ENCODE results near the gene SNX32. TPM values are rescaled to one million over a fixed set of nuclear protein-coding genes. Genes with fewer than 3 reads are reported as not detected.

Gene SNX32
- total and polyA plus RNA-seq, 7 experiments from 2014 or later = 0.38 to 2.0 (median 0.92) TPM

DNA sequence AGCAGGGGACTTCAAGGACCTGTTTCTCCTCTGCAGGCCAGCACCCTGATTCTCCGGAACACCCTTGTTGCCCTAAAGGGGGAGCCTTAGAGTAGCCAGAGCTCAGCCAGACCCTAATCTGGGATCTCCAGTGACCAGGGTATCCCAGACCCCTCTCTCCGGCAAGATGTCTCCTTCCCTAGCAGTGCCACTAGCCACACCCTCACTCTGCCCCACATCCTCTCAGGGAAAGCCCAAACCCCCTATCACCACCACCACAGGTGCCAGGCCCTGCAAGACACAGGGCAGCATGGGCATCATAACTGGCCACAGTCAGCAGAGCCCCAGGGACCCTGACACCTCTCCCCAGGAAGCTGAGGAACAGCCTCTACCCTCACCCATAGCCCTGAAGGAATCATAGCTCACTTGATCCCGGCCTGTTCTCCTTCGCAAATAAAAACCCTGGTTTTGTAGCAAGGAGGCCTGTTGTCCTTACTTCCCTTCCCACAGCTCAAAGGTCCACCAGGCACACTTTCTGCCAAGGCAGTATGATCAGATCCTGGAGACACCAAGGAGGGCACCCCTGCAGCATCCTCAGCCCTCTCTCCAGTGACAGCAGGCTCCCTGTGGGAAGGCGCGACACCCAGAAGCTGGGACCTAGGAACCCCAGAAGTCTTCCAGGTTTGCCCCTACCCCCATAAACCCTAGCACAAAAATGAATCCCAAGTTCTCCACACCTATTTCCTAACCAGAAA lies 19.6 kb downstream of the SNX32 start:
- DNase-seq = no peak
- peak overlapping the region in 1 of 10 donors; percentile 76 for H3K4me3 Mint-ChIP-seq
- peaks cover 0 to 11% (median 0%) of the 10 kb centered on the region in 11 donors for H3K9me3 Mint-ChIP-seq
- ChIA-PET POLR2A (interaction anchor here (0.6 to 1.1 kb wide), 4 partner anchors 15 to 356 kb away, joined by 3 read pairs; no protein-coding TSS in a partner anchor), CTCF (interaction anchor here (1.2 kb wide), 1 partner anchor 30 kb away, joined by 4 read pairs; no protein-coding TSS in a partner anchor)
- Histone ChIP-seq H3K4me1 (ENCODE audit: control insufficient read depth in 2 of 2, insufficient read depth in 2 of 2, low read length in 2 of 2) (peaks cover 16 to 25% of the 10 kb centered on the region in 2 donors), H3K27me3 (ENCODE audit: control insufficient read depth in 2 of 2, insufficient read depth in 2 of 2, low read length in 2 of 2) (no peaks in the 10 kb centered on the region), H3K36me3 (ENCODE audit: control insufficient read depth in 2 of 3, insufficient read depth in 3 of 3, low read length in 3 of 3) (peaks cover 27 to 66% (median 35%) of the 10 kb centered on the region in 3 experiments), H3K9me3 (ENCODE audit: control insufficient read depth in 2 of 3, low read length in 3 of 3) (peaks cover 0 to 8% (median 0%) of the 10 kb centered on the region in 3 experiments), H3K27ac (ENCODE audit: low read depth, low read length) (no peak overlapping the region), H3K4me3 (ENCODE audit: low read length) (no peak overlapping the region)
- intact Hi-C loops (cut with micrococcal nuclease) = loop anchor here in 1 of 2 donors (10.0 kb wide), 1 partner anchor 309 kb away; no protein-coding TSS in a partner anchor
- peak overlapping the region in 6 of 9 donors; percentile 17 to 81 (median 50) for H3K27ac Mint-ChIP-seq
- peaks cover 33 to 45% (median 42%) of the 10 kb centered on the region in 7 donors for H3K4me1 Mint-ChIP-seq
- ATAC-seq = no peak
- H3K36me3 Mint-ChIP-seq = peaks cover 7 to 57% (median 37%) of the 10 kb centered on the region in 5 donors
- no peaks in the 10 kb centered on the region for H3K27me3 Mint-ChIP-seq

DNA sequence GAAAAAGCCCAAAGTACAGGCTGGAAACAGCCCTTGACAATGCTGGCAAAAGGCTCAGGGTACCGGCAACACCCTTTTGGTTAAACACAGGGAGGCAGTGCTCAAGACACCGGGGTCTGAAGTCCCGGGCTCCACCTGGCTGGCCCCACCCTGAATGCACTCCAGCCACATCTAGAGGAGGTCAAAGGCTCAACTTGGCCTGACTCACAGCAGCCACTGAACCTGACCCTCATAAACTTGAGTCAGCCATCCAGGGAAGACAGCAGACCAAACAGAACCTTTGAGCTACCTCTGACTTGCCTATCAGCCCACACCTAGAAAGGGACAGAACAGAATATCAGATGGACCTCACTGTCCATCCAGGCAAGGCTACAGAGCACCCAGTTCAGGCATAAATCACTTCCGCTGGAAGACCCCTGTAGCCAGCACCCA lies 20.4 kb downstream of the SNX32 start:
- intact Hi-C loops (cut with micrococcal nuclease) = loop anchor here in 1 of 2 donors (10.0 kb wide), 1 partner anchor 309 kb away; no protein-coding TSS in a partner anchor
- CTCF ChIA-PET = interaction anchor here (1.2 kb wide), 1 partner anchor 30 kb away, joined by 4 read pairs; no protein-coding TSS in a partner anchor
- H3K27me3 ChIP-seq (ENCODE audit: control insufficient read depth in 2 of 2, insufficient read depth in 2 of 2, low read length in 2 of 2) = no peaks in the 10 kb centered on the region
- H3K9me3 ChIP-seq (ENCODE audit: control insufficient read depth in 2 of 3, low read length in 3 of 3) = peaks cover 0 to 8% (median 0%) of the 10 kb centered on the region in 3 experiments
- peaks cover 7 to 57% (median 37%) of the 10 kb centered on the region in 5 donors for H3K36me3 Mint-ChIP-seq
- H3K27ac Mint-ChIP-seq = peak overlapping the region in 8 of 9 donors; percentile 35 to 82 (median 48)
- peaks cover 33 to 50% (median 45%) of the 10 kb centered on the region in 7 donors for H3K4me1 Mint-ChIP-seq
- H3K4me3 ChIP-seq (ENCODE audit: low read length) = no peak overlapping the region
- H3K4me1 ChIP-seq (ENCODE audit: control insufficient read depth in 2 of 2, insufficient read depth in 2 of 2, low read length in 2 of 2) = peaks cover 24 to 32% of the 10 kb centered on the region in 2 donors
- ATAC-seq = no peak
- no peak overlapping the region for H3K27ac ChIP-seq (ENCODE audit: low read depth, low read length)
- H3K4me3 Mint-ChIP-seq = peak overlapping the region; percentile 26 to 100 (median 50)
- H3K9me3 Mint-ChIP-seq = peaks cover 0 to 11% (median 0%) of the 10 kb centered on the region in 11 donors
- H3K27me3 Mint-ChIP-seq = no peaks in the 10 kb centered on the region
- POLR2A ChIA-PET = interaction anchor here (0.6 kb wide), 2 partner anchors 32 to 52 kb away, joined by 3 read pairs; no protein-coding TSS in a partner anchor
- peaks cover 27 to 66% (median 35%) of the 10 kb centered on the region in 3 experiments for H3K36me3 ChIP-seq (ENCODE audit: control insufficient read depth in 2 of 3, insufficient read depth in 3 of 3, low read length in 3 of 3)
- no peak for DNase-seq

DNA sequence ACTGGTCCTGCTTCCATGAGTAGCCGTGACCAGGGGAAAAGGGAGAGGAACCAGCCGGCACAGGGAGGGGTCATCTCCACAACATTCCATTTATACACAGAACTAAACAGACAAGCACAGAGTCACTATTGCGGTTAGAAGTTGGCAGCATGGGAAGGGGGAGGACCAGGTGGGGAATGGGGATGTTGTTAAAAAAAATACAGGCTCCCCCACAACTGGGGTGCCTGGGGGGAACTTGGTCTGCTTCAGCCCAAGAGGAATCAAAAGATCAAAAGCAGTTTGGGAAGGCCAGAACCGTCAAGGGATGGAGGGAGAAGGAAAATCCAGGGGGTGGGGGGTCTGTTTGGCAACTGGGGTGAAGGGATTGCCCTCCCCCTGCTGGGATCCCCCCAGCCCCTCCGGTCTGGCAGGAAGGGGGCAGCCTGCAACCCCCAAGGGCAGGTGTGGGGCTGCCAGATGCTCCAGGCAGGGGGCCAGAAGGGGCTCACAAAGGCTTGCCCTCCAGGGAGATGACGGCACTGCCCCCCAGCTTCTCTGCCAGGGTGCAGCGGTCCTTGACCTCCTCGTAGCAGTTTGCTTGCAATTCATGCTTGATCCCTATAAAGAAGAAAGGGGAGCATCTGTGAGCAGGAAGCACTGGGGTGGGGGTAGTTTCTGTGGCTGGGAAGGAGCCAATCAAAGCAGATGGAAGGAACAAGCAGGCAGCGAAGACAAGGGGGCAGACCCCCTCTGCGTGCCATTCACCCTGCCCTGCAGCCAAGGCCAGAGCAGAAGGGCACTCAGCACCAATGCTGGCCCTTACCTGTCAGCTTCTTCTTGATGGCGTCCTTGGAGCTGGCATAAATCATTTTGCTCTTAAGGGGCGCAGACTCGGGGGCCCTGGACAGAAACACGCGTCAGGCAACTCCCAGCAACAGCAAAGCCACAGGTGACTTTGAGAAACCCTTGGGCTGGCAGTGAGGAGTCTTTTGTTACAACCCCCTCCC lies 21.4 kb downstream of the SNX32 start:
- CTCF ChIA-PET = no interaction called here
- peak overlapping the region; percentile 87 to 100 (median 93) for H3K4me3 Mint-ChIP-seq
- no peaks in the 10 kb centered on the region for H3K27me3 Mint-ChIP-seq
- Histone ChIP-seq H3K36me3 (ENCODE audit: control insufficient read depth in 2 of 3, insufficient read depth in 3 of 3, low read length in 3 of 3) (peaks cover 27 to 66% (median 35%) of the 10 kb centered on the region in 3 experiments), H3K9me3 (ENCODE audit: control insufficient read depth in 2 of 3, low read length in 3 of 3) (peaks cover 0 to 8% (median 0%) of the 10 kb centered on the region in 3 experiments), H3K4me3 (ENCODE audit: low read length) (no peak overlapping the region), H3K27me3 (ENCODE audit: control insufficient read depth in 2 of 2, insufficient read depth in 2 of 2, low read length in 2 of 2) (no peaks in the 10 kb centered on the region), H3K4me1 (ENCODE audit: control insufficient read depth in 2 of 2, insufficient read depth in 2 of 2, low read length in 2 of 2) (peaks cover 24 to 32% of the 10 kb centered on the region in 2 donors), H3K27ac (ENCODE audit: low read depth, low read length) (peak overlapping the region; percentile 74)
- DNase-seq = no peak
- H3K4me1 Mint-ChIP-seq = peaks cover 38 to 56% (median 48%) of the 10 kb centered on the region in 7 donors
- H3K36me3 Mint-ChIP-seq = peaks cover 8 to 60% (median 37%) of the 10 kb centered on the region in 5 donors
- H3K9me3 Mint-ChIP-seq = peaks cover 0 to 11% (median 0%) of the 10 kb centered on the region in 11 donors
- no peak for ATAC-seq
- intact Hi-C loops (cut with micrococcal nuclease) = loop anchor here (5.0 to 10.0 kb wide), 2 partner anchors 310 to 1538 kb away; partner anchors contain the start of genes PRDX5 (in 1 of the 2) and TRMT112 (in 1 of the 2)
- POLR2A ChIA-PET = interaction anchor here (0.7 to 2.8 kb wide), 2 partner anchors 22 to 157 kb away, joined by 3 to 15 read pairs; partner anchors contain the start of genes CST6 and SNX32
- peak overlapping the region in 8 of 9 donors; percentile 18 to 97 (median 90) for H3K27ac Mint-ChIP-seq

DNA sequence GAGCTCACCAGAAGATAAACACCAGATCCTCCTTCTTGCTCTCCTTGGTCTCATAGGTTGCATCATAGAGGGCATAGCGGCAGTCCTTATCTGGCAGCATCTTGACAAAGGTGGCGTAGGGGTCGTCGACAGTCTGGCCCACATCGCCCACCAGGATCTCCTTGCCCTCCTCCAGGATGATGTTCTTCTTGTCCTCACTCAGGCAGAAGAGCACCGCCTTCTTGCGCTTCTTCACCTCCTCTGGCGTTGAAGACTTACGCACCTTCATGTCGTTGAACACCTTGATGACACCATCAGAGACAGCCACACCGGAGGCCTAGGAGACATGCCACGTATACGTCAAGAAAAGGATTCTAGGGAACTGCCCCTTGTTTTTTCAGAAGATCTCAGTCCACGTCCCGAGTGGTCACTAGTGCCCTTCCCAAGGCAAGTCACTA lies 22.2 kb downstream of the SNX32 start:
- Mint-ChIP-seq H3K9me3 (peaks cover 0 to 11% (median 0%) of the 10 kb centered on the region in 11 donors), H3K4me1 (peaks cover 42 to 62% (median 50%) of the 10 kb centered on the region in 7 donors), H3K4me3 (peak overlapping the region; percentile 87 to 100 (median 93)), H3K36me3 (peaks cover 10 to 58% (median 37%) of the 10 kb centered on the region in 5 donors), H3K27me3 (no peaks in the 10 kb centered on the region), H3K27ac (peak overlapping the region; percentile 72 to 97 (median 92))
- ATAC-seq (no peak), DNase-seq (no peak)
- H3K9me3 ChIP-seq (ENCODE audit: control insufficient read depth in 2 of 3, low read length in 3 of 3) = peaks cover 0 to 8% (median 0%) of the 10 kb centered on the region in 3 experiments
- ChIA-PET CTCF (no interaction called here), POLR2A (interaction anchor here (1.4 to 7.3 kb wide), 3 partner anchors 18 to 62 kb away, joined by 7 to 63 read pairs (median 15); partner anchors contain the start of genes C11orf68 and SNX32)
- peaks cover 27 to 69% (median 35%) of the 10 kb centered on the region in 3 experiments for H3K36me3 ChIP-seq (ENCODE audit: control insufficient read depth in 2 of 3, insufficient read depth in 3 of 3, low read length in 3 of 3)
- H3K27ac ChIP-seq (ENCODE audit: low read depth, low read length) = peak overlapping the region; percentile 74
- H3K4me3 ChIP-seq (ENCODE audit: low read length) = peak overlapping the region; percentile 98
- intact Hi-C loops (cut with micrococcal nuclease) = loop anchor here (5.0 to 10.0 kb wide), 2 partner anchors 311 to 1539 kb away; partner anchors contain the start of genes PRDX5 (in 1 of the 2) and TRMT112 (in 1 of the 2)
- no peaks in the 10 kb centered on the region for H3K27me3 ChIP-seq (ENCODE audit: control insufficient read depth in 2 of 2, insufficient read depth in 2 of 2, low read length in 2 of 2)
- peaks cover 25 to 32% of the 10 kb centered on the region in 2 donors for H3K4me1 ChIP-seq (ENCODE audit: control insufficient read depth in 2 of 2, insufficient read depth in 2 of 2, low read length in 2 of 2)

DNA sequence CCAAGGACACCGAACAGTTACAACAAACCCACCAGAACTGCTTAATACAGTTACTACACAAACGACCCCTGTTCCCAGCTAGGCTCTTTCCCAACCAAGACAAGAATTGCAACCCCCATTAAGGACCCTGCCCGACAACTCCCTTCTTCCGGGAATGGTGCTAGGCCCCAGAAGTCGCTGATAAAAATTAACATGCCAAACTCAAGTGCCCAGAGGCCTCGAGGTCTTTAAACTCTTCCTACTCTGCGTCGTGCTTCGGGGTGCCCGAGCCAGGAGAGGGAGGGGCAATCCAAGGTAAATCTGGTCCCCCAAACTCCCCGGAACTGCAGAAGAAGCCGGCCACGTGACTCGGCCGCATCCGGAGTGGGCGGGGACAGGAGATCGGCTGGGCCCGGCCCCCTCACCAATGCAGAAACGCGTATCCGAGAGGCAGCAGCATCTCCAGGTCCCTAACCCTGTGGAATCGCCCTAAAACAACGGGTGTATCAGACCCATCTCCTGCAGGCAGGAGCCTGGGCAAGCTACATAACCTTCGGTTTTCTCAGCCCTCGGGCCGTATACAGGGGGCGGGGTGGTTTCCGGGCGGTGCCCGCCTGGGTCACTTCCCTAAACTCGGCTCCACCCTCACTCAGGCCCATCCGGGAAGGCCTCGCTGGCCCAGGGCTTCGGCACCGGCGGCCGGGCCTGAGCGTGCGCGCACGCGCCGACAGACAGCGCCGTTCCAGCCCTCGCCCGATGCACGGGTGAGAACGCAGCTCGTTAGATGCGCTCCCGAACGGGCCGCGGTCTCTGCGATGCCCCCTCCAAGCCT lies 23.1 kb downstream of the SNX32 start:
- DNase-seq (peak; percentile 64 to 85 (median 83)), ATAC-seq (peak; percentile 21)
- peaks cover 43 to 70% (median 57%) of the 10 kb centered on the region in 7 donors for H3K4me1 Mint-ChIP-seq
- peak overlapping the region; percentile 98 for H3K4me3 ChIP-seq (ENCODE audit: low read length)
- no peaks in the 10 kb centered on the region for H3K27me3 Mint-ChIP-seq
- peaks cover 35 to 42% of the 10 kb centered on the region in 2 donors for H3K4me1 ChIP-seq (ENCODE audit: control insufficient read depth in 2 of 2, insufficient read depth in 2 of 2, low read length in 2 of 2)
- intact Hi-C loops (cut with micrococcal nuclease) = loop anchor here (5.0 to 10.0 kb wide), 2 partner anchors 312 to 1540 kb away; partner anchors contain the start of genes PRDX5 (in 1 of the 2) and TRMT112 (in 1 of the 2)
- H3K36me3 ChIP-seq (ENCODE audit: control insufficient read depth in 2 of 3, insufficient read depth in 3 of 3, low read length in 3 of 3) = peaks cover 27 to 61% (median 31%) of the 10 kb centered on the region in 3 experiments
- peak overlapping the region; percentile 87 to 100 (median 93) for H3K4me3 Mint-ChIP-seq
- CTCF ChIA-PET = interaction anchor here (0.9 to 8.3 kb wide), 2 partner anchors 31 to 100 kb away, joined by 3 to 159 read pairs; partner anchors contain the start of genes CCDC85B and FIBP
- H3K27me3 ChIP-seq (ENCODE audit: control insufficient read depth in 2 of 2, insufficient read depth in 2 of 2, low read length in 2 of 2) = no peaks in the 10 kb centered on the region
- peak overlapping the region; percentile 72 to 97 (median 92) for H3K27ac Mint-ChIP-seq
- peak overlapping the region; percentile 74 for H3K27ac ChIP-seq (ENCODE audit: low read depth, low read length)
- POLR2A ChIA-PET = interaction anchor here (0.6 to 12.9 kb wide), 10 partner anchors 8 to 359 kb away, joined by 3 to 316 read pairs (median 11); partner anchors contain the start of genes C11orf68, CCDC85B, CTSW and FIBP
- peaks cover 0 to 11% (median 0%) of the 10 kb centered on the region in 11 donors for H3K9me3 Mint-ChIP-seq
- peaks cover 10 to 49% (median 32%) of the 10 kb centered on the region in 5 donors for H3K36me3 Mint-ChIP-seq
- no peaks in the 10 kb centered on the region for H3K9me3 ChIP-seq (ENCODE audit: control insufficient read depth in 2 of 3, low read length in 3 of 3)

All from naive thymus-derived CD4-positive, alpha-beta T cell (primary cell).